Bronchial epithelial cell (primary cell): ENCODE data around the gene GSN. TPM values are rescaled to one million over a fixed set of nuclear protein-coding genes. Genes with fewer than 3 reads are reported as not detected.

Experiments
- DNase-seq: peaks from one replicate; pipeline ENCODE4 v3.0.0-alpha.2; 2010; ENCODE audit warnings: low read depth
- FAIRE-seq: peaks from 2 replicates; lab custom pipeline; 2011; peaks lifted over from hg19 to GRCh38; lab: Jason Lieb, UNC
- H3K27me3 ChIP-seq: 2 replicates; pipeline ENCODE4 v1.5.1; 2011; ENCODE audit warnings: low read length; ENCODE audit not compliant: control insufficient read depth, insufficient read depth
- H3K36me3 ChIP-seq: 2 replicates; pipeline ENCODE4 v1.5.1; 2011; ENCODE audit warnings: low read length; ENCODE audit not compliant: control insufficient read depth, insufficient read depth
- H3K4me3 ChIP-seq: 2 replicates; pipeline ENCODE4 v1.5.1; 2011; ENCODE audit warnings: mild to moderate bottlenecking, low read depth, low read length, control low read depth
- CTCF ChIP-seq: IDR thresholded peaks from 2 replicates; pipeline ENCODE4 v1.5.1; 2011; ENCODE audit warnings: mild to moderate bottlenecking, moderate library complexity, low read length, control low read depth, inconsistent platforms; ENCODE audit not compliant: insufficient read depth, severe bottlenecking
- total RNA-seq: library from RNA; depleted of rRNA; stranded (reverse); fragments of >200 nt; gene quantifications from 2 replicates; pipeline ENCODE4 v1.2.1, GENCODE V29; 2014

Gene GSN
- total RNA-seq, 1 donor from 2014 or later, result 420 TPM

DNA sequence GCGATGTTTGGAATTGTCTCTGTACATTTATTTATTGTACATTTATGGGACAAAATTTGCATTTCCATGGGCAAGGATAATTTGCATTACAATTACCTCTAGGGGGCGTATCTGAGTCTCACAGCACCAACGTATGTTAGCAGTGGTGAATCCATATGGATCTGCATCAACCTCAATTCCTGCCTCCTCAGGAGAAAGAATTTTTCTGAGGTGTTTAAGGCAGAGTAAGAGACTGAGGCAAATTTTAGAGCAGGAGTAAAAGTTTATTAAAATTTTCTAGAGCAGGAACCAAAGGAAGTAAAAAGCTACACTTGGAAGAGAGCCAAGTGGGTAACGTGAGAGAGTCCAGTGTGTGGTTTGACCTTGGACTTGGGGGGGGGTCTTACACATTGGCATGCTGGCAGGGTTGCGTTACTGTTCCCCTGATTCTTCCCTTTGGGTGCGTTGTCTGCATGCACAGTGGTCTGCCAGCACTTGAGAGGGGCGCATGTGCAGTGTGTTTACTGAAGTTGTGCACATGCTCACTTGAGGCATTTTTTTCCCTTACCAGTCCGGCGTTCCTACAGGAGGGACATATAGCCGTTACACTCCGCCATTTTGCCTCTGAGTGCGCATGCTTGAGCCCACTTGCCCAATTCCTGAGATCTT lies 45.3 kb upstream of the GSN start:
- no peak overlapping the region for H3K4me3 ChIP-seq
- peak; percentile 62 for DNase-seq
- H3K36me3 ChIP-seq, result no peaks in the 10 kb centered on the region
- no peaks in the 10 kb centered on the region for H3K27me3 ChIP-seq
- TF ChIP-seq CTCF, result peak; percentile 57
- no peak for FAIRE-seq

- no peak for FAIRE-seq
- H3K4me3 ChIP-seq, result no peak overlapping the region
- no peak for DNase-seq
- no peak for TF ChIP-seq CTCF
- no peaks in the 10 kb centered on the region for H3K36me3 ChIP-seq
- H3K27me3 ChIP-seq, result no peaks in the 10 kb centered on the region
These were observed 42.7 kb upstream of the GSN start for GRCh38 chr9:121225240-121225639.

- no peaks in the 10 kb centered on the region for H3K36me3 ChIP-seq
- no peaks in the 10 kb centered on the region for H3K27me3 ChIP-seq
- DNase-seq (peak; percentile 53), FAIRE-seq (no peak)
- H3K4me3 ChIP-seq, result no peak overlapping the region
- TF ChIP-seq CTCF, result no peak
These were observed 41.8 kb upstream of the GSN start for GRCh38 chr9:121226175-121226574.

GRCh38 chr9:121227862-121228261 lies 40.1 kb upstream of the GSN start:
- DNase-seq (no peak), FAIRE-seq (no peak)
- no peak overlapping the region for H3K4me3 ChIP-seq
- no peak for TF ChIP-seq CTCF
- H3K36me3 ChIP-seq, result no peaks in the 10 kb centered on the region
- no peaks in the 10 kb centered on the region for H3K27me3 ChIP-seq

GRCh38 chr9:121230256-121230655 lies 37.7 kb upstream of the GSN start:
- FAIRE-seq, result no peak
- TF ChIP-seq CTCF, result no peak
- no peaks in the 10 kb centered on the region for H3K27me3 ChIP-seq
- H3K4me3 ChIP-seq, result no peak overlapping the region
- DNase-seq, result no peak
- H3K36me3 ChIP-seq, result no peaks in the 10 kb centered on the region

DNA sequence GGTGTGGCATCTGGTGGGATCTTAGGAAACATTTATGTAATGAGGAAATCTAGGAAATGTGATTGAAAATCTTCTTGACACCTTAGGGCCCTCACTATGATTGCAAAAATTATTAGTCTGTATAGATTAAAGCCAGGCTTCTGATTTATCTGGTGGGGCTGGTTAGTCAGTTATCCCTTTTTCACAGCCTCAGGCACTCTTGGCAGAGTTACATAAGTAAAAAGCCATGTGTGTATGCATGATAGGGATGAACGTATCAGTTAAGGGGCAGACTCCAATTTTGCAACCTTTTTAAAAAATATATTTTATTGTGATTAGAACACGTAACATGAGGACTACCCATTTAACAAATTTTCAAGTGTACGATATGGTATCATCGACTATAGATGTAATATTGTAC lies 35.7 kb upstream of the GSN start:
- DNase-seq (peak; percentile 9), FAIRE-seq (no peak)
- no peaks in the 10 kb centered on the region for H3K27me3 ChIP-seq
- TF ChIP-seq CTCF, result no peak
- no peaks in the 10 kb centered on the region for H3K36me3 ChIP-seq
- H3K4me3 ChIP-seq, result no peak overlapping the region
